Measurements from ENCODE around the gene OTOGL.

GRCh38 chr12:80233926-80234325 lies 134.6 kb downstream of the OTOGL start:
- TF ChIP-seq, protein P1, sequence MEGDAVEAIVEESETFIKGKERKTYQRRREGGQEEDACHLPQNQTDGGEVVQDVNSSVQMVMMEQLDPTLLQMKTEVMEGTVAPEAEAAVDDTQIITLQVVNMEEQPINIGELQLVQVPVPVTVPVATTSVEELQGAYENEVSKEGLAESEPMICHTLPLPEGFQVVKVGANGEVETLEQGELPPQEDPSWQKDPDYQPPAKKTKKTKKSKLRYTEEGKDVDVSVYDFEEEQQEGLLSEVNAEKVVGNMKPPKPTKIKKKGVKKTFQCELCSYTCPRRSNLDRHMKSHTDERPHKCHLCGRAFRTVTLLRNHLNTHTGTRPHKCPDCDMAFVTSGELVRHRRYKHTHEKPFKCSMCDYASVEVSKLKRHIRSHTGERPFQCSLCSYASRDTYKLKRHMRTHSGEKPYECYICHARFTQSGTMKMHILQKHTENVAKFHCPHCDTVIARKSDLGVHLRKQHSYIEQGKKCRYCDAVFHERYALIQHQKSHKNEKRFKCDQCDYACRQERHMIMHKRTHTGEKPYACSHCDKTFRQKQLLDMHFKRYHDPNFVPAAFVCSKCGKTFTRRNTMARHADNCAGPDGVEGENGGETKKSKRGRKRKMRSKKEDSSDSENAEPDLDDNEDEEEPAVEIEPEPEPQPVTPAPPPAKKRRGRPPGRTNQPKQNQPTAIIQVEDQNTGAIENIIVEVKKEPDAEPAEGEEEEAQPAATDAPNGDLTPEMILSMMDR (IDR thresholded peaks at IDR 0.05) = no peak
- TF ChIP-seq POLR2AphosphoS5 (IDR thresholded peaks at IDR 0.05) = no peak
